OCI-LY3 (cell line): ENCODE results near the gene PHLDA2.

Experiments
- H2AFZ ChIP-seq: fragments of 200-600, 300-600 bp; shearing (Covaris generic); 2 replicates; pipeline ENCODE4 v1.6.0; 2014; ENCODE audit warnings: antibody characterized with exemption, low read depth, low read length
- H3K27ac ChIP-seq: fragments of 200-600, 300-600 bp; sonication (generic); 2 replicates; pipeline ENCODE4 v1.5.1; 2014; ENCODE audit warnings: mild to moderate bottlenecking, low read length, moderate library complexity, mixed read lengths
- H3K27me3 ChIP-seq: fragments of 200-600, 300-600 bp; sonication (generic); 2 replicates; pipeline ENCODE4 v1.6.1; 2014; ENCODE audit warnings: low read depth, low read length, mixed read lengths
- H3K36me3 ChIP-seq: fragments of 200-600, 300-600 bp; sonication (generic); replicated peaks from 2 replicates; pipeline ENCODE3; 2014; ENCODE audit warnings: low read depth, low read length, mixed read lengths
- H3K4me1 ChIP-seq: fragments of 300-600, 200-600 bp; sonication (generic); 2 replicates; pipeline ENCODE4 v1.6.1; 2014; ENCODE audit warnings: low read length, mixed read lengths
- H3K4me2 ChIP-seq: fragments of 200-600, 300-600 bp; sonication (generic); 2 replicates; pipeline ENCODE4 v1.6.1; 2014; ENCODE audit warnings: low read length, mixed read lengths
- H3K4me3 ChIP-seq: fragments of 300-600, 200-600 bp; sonication (generic); 2 replicates; pipeline ENCODE4 v1.5.1; 2014; ENCODE audit warnings: antibody characterized with exemption, mild to moderate bottlenecking, low read length, moderate library complexity
- H3K79me2 ChIP-seq: fragments of 300-600, 200-600 bp; shearing (Covaris generic); 2 replicates; pipeline ENCODE4 v1.6.1; 2014; ENCODE audit warnings: mild to moderate bottlenecking, low read length, mixed read lengths
- H3K9ac ChIP-seq: fragments of 300-600, 200-600 bp; shearing (Covaris generic); 2 replicates; pipeline ENCODE4 v1.6.0; 2014; ENCODE audit warnings: mild to moderate bottlenecking, low read length, moderate library complexity
- H3K9me3 ChIP-seq: fragments of 200-600, 300-600 bp; shearing (Covaris generic); 2 replicates; pipeline ENCODE4 v1.6.1; 2014; ENCODE audit warnings: low read length, mixed read lengths; ENCODE audit not compliant: insufficient read depth
- H4K20me1 ChIP-seq: fragments of 200-600, 300-600 bp; sonication (generic); 2 replicates; pipeline ENCODE4 v1.6.1; 2016; ENCODE audit warnings: low read length, mixed read lengths; ENCODE audit not compliant: insufficient read depth
- CTCF ChIP-seq: fragments of 200-600, 300-600 bp; sonication (generic); IDR thresholded peaks from 2 replicates; pipeline ENCODE4 v1.5.1; 2014; ENCODE audit warnings: antibody characterized with exemption, low read length, low read depth
- EZH2phosphoT487 ChIP-seq: fragments of 200-600 bp; shearing (Covaris generic); IDR thresholded peaks from 2 replicates; pipeline ENCODE4 v1.6.1; 2018; ENCODE audit warnings: antibody characterized with exemption, mixed run types, low read depth

PHLDA2 gene

GRCh38 chr11:2924821-2925675 is 4.2 kb downstream of the PHLDA2 start:
- Histone ChIP-seq H3K27ac (no peak overlapping the region), H3K79me2 (no peaks in the 10 kb centered on the region), H3K36me3 (no peaks in the 10 kb centered on the region), H2AFZ (no peak overlapping the region), H3K4me2 (no peak overlapping the region), H4K20me1 (no peaks in the 10 kb centered on the region), H3K9ac (no peak overlapping the region), H3K27me3 (no peaks in the 10 kb centered on the region), H3K9me3 (no peaks in the 10 kb centered on the region), H3K4me1 (no peaks in the 10 kb centered on the region), H3K4me3 (no peak overlapping the region)
- TF ChIP-seq CTCF = no peak
- no peak for TF ChIP-seq EZH2phosphoT487

- no peaks in the 10 kb centered on the region for H3K9me3 ChIP-seq
- H3K27ac ChIP-seq = no peak overlapping the region
- H3K4me3 ChIP-seq = no peak overlapping the region
- H3K36me3 ChIP-seq = no peaks in the 10 kb centered on the region
- no peak overlapping the region for H3K4me2 ChIP-seq
- H3K9ac ChIP-seq = no peak overlapping the region
- H3K79me2 ChIP-seq = no peaks in the 10 kb centered on the region
- TF ChIP-seq EZH2phosphoT487 (no peak), CTCF (no peak)
- H3K4me1 ChIP-seq = no peaks in the 10 kb centered on the region
- no peaks in the 10 kb centered on the region for H3K27me3 ChIP-seq
- no peaks in the 10 kb centered on the region for H4K20me1 ChIP-seq
- no peak overlapping the region for H2AFZ ChIP-seq
Observed at GRCh38 chr11:2924381-2924780, 4.8 kb downstream of the PHLDA2 start.

GRCh38 chr11:2923446-2924375 is 5.5 kb downstream of the PHLDA2 start:
- Histone ChIP-seq H3K79me2 (no peaks in the 10 kb centered on the region), H3K9ac (no peak overlapping the region), H3K9me3 (no peaks in the 10 kb centered on the region), H3K4me1 (no peaks in the 10 kb centered on the region), H3K4me2 (no peak overlapping the region), H3K36me3 (no peaks in the 10 kb centered on the region), H4K20me1 (no peaks in the 10 kb centered on the region), H2AFZ (no peak overlapping the region), H3K4me3 (no peak overlapping the region), H3K27me3 (no peaks in the 10 kb centered on the region), H3K27ac (no peak overlapping the region)
- no peak for TF ChIP-seq CTCF
- TF ChIP-seq EZH2phosphoT487 = no peak

- no peak for TF ChIP-seq CTCF
- TF ChIP-seq EZH2phosphoT487 = no peak
- no peaks in the 10 kb centered on the region for H3K36me3 ChIP-seq
- H3K9me3 ChIP-seq = no peaks in the 10 kb centered on the region
- H2AFZ ChIP-seq = no peak overlapping the region
- H3K27me3 ChIP-seq = no peaks in the 10 kb centered on the region
- no peak overlapping the region for H3K9ac ChIP-seq
- no peak overlapping the region for H3K4me2 ChIP-seq
- no peaks in the 10 kb centered on the region for H4K20me1 ChIP-seq
- no peaks in the 10 kb centered on the region for H3K4me1 ChIP-seq
- no peaks in the 10 kb centered on the region for H3K79me2 ChIP-seq
- H3K4me3 ChIP-seq = no peak overlapping the region
- no peak overlapping the region for H3K27ac ChIP-seq
Observed at GRCh38 chr11:2922655-2923054, 6.6 kb downstream of the PHLDA2 start.
